Measurements from ENCODE around the gene SLC27A6. TPM values are rescaled to one million over a fixed set of nuclear protein-coding genes. Genes with fewer than 3 reads are reported as not detected.

SLC27A6 gene
- total RNA-seq, 1 experiment from 2014 or later, result 7.9 TPM

DNA sequence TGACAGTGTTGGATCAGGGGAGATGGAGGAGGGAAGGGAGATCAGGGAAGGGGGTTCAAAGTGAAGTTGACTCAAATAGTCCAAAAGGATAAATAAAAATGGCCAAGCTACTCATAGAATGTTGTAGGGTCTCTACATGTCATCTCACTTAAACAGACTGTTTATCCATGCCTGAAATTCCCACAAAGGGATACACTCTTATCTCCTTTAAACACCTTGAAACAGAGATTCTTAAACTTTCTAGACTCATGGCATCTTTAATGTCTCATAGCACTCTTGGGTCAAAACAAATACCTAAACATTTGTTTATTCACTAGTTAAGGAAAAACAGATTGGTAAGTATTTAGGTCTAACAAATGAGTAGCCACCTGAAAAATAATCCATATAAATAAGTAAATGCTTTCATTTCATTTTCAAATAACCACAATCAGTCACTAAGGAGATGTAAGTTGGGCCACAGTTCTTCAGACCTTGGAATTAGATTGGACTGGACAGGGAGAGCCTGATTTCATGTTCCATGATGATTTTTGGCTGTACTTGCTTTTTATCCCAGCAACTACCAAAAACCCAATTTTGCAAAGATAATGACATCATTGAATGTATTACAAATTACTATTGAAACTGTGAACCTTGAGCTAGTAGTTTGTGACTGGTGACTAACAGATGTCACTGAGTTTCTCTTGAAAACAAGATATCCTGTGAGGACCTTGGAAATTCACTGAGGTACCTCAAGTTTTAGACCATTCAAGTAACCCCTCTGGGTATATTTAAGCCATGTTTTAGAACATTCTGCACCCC is 66.8 kb downstream of the SLC27A6 start:
- Histone ChIP-seq H3K4me1 (ENCODE audit: control insufficient read depth in 1 of 2, insufficient read depth in 2 of 2, low read length in 2 of 2) (no peaks in the 10 kb centered on the region), H3K9me2 (ENCODE audit: insufficient read depth) (no peaks in the 10 kb centered on the region), H2AFZ (ENCODE audit: low read depth, low read length, poor library complexity, severe bottlenecking) (no peak overlapping the region), H3K27ac (ENCODE audit: low read depth, low read length) (no peak overlapping the region), H3K27me3 (ENCODE audit: insufficient read depth, low read length) (no peaks in the 10 kb centered on the region), H4K20me1 (ENCODE audit: insufficient read depth) (no peaks in the 10 kb centered on the region), H3K36me3 (ENCODE audit: control insufficient read depth in 1 of 2, insufficient read depth in 2 of 2, low read length in 2 of 2) (no peaks in the 10 kb centered on the region), H3K79me2 (ENCODE audit: insufficient read depth, low read length) (no peaks in the 10 kb centered on the region), H3K9me3 (ENCODE audit: control insufficient read depth in 1 of 2, insufficient read depth in 1 of 2, low read depth in 1 of 2, low read length in 2 of 2) (no peaks in the 10 kb centered on the region), H3K9ac (ENCODE audit: low read length) (no peak overlapping the region), H3K4me2 (ENCODE audit: low read length) (no peak overlapping the region), H3K4me3 (replicated peaks in 1 of 2; ENCODE audit: low read depth in 1 of 2, low read length in 2 of 2) (no peak overlapping the region)
- ChIA-PET RAD21 (ENCODE audit: low non-redundant PET in 1 of 2, low total read pairs in 2 of 2, uncharacterized antibody in 2 of 2, unreplicated experiment in 2 of 2) (no interaction called here), CTCF (no interaction called here), POLR2A (no interaction called here)
- intact Hi-C loops (cut with micrococcal nuclease), result no loop called here
- BruUV-seq (replicated peaks), result no TSS peak
- no peak for DNase-seq (ENCODE audit: low read depth, low spot score)
- TF ChIP-seq, protein P1, sequence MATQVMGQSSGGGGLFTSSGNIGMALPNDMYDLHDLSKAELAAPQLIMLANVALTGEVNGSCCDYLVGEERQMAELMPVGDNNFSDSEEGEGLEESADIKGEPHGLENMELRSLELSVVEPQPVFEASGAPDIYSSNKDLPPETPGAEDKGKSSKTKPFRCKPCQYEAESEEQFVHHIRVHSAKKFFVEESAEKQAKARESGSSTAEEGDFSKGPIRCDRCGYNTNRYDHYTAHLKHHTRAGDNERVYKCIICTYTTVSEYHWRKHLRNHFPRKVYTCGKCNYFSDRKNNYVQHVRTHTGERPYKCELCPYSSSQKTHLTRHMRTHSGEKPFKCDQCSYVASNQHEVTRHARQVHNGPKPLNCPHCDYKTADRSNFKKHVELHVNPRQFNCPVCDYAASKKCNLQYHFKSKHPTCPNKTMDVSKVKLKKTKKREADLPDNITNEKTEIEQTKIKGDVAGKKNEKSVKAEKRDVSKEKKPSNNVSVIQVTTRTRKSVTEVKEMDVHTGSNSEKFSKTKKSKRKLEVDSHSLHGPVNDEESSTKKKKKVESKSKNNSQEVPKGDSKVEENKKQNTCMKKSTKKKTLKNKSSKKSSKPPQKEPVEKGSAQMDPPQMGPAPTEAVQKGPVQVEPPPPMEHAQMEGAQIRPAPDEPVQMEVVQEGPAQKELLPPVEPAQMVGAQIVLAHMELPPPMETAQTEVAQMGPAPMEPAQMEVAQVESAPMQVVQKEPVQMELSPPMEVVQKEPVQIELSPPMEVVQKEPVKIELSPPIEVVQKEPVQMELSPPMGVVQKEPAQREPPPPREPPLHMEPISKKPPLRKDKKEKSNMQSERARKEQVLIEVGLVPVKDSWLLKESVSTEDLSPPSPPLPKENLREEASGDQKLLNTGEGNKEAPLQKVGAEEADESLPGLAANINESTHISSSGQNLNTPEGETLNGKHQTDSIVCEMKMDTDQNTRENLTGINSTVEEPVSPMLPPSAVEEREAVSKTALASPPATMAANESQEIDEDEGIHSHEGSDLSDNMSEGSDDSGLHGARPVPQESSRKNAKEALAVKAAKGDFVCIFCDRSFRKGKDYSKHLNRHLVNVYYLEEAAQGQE (IDR thresholded peaks at IDR 0.05; ENCODE audit: low read depth), result no peak
- no peak for TF ChIP-seq RAD21 (IDR thresholded peaks at IDR 0.05; ENCODE audit: low read depth)
- no peak for TF ChIP-seq POLR2A (IDR thresholded peaks at IDR 0.05; ENCODE audit: borderline replicate concordance, extremely low read depth, insufficient read depth, insufficient read length)
- TF ChIP-seq CBX3 (IDR thresholded peaks at IDR 0.05; ENCODE audit: low read depth), result no peak
- TF ChIP-seq SP1 (IDR thresholded peaks at IDR 0.05; ENCODE audit: low read depth), result no peak
- TF ChIP-seq, protein P2, sequence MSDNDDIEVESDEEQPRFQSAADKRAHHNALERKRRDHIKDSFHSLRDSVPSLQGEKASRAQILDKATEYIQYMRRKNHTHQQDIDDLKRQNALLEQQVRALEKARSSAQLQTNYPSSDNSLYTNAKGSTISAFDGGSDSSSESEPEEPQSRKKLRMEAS (IDR thresholded peaks at IDR 0.05), result no peak
- no peak for TF ChIP-seq TCF7L2 (IDR thresholded peaks at IDR 0.05; ENCODE audit: borderline replicate concordance, extremely low read depth, insufficient read depth, insufficient read length)
- no peak for TF ChIP-seq EGR1 (IDR thresholded peaks at IDR 0.05; ENCODE audit: low read depth)
- no peak for TF ChIP-seq YY1 (IDR thresholded peaks at IDR 0.05; ENCODE audit: extremely low read depth, insufficient replicate concordance, low read depth, low read length)
- TF ChIP-seq, protein P3, sequence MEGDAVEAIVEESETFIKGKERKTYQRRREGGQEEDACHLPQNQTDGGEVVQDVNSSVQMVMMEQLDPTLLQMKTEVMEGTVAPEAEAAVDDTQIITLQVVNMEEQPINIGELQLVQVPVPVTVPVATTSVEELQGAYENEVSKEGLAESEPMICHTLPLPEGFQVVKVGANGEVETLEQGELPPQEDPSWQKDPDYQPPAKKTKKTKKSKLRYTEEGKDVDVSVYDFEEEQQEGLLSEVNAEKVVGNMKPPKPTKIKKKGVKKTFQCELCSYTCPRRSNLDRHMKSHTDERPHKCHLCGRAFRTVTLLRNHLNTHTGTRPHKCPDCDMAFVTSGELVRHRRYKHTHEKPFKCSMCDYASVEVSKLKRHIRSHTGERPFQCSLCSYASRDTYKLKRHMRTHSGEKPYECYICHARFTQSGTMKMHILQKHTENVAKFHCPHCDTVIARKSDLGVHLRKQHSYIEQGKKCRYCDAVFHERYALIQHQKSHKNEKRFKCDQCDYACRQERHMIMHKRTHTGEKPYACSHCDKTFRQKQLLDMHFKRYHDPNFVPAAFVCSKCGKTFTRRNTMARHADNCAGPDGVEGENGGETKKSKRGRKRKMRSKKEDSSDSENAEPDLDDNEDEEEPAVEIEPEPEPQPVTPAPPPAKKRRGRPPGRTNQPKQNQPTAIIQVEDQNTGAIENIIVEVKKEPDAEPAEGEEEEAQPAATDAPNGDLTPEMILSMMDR (IDR thresholded peaks at IDR 0.05 in 2 of 3, conservative IDR thresholded peaks at IDR 0.05 in 1 of 3; ENCODE audit: borderline replicate concordance in 1 of 3, insufficient read depth in 1 of 3, low read depth in 2 of 3, low read length in 2 of 3), result no peak
- TF ChIP-seq JUND (IDR thresholded peaks at IDR 0.05), result no peak
- TF ChIP-seq, protein P4, sequence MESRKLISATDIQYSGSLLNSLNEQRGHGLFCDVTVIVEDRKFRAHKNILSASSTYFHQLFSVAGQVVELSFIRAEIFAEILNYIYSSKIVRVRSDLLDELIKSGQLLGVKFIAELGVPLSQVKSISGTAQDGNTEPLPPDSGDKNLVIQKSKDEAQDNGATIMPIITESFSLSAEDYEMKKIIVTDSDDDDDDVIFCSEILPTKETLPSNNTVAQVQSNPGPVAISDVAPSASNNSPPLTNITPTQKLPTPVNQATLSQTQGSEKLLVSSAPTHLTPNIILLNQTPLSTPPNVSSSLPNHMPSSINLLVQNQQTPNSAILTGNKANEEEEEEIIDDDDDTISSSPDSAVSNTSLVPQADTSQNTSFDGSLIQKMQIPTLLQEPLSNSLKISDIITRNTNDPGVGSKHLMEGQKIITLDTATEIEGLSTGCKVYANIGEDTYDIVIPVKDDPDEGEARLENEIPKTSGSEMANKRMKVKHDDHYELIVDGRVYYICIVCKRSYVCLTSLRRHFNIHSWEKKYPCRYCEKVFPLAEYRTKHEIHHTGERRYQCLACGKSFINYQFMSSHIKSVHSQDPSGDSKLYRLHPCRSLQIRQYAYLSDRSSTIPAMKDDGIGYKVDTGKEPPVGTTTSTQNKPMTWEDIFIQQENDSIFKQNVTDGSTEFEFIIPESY (IDR thresholded peaks at IDR 0.05; ENCODE audit: extremely low read depth, insufficient replicate concordance, low read length), result no peak
- TF ChIP-seq, protein P5, sequence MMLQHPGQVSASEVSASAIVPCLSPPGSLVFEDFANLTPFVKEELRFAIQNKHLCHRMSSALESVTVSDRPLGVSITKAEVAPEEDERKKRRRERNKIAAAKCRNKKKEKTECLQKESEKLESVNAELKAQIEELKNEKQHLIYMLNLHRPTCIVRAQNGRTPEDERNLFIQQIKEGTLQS (IDR thresholded peaks at IDR 0.05), result no peak
- no peak for TF ChIP-seq SIN3A (IDR thresholded peaks at IDR 0.05; ENCODE audit: low read depth)
- TF ChIP-seq FOSL1 (IDR thresholded peaks at IDR 0.05; ENCODE audit: low read depth), result no peak
- no peak for TF ChIP-seq ELF1 (IDR thresholded peaks at IDR 0.05; ENCODE audit: borderline replicate concordance, low read depth)
- no peak for TF ChIP-seq EZH2 (IDR thresholded peaks at IDR 0.05)
- no peak for TF ChIP-seq ZNF274 (IDR thresholded peaks at IDR 0.05; ENCODE audit: low read depth, low read length)
- TF ChIP-seq CEBPB (IDR thresholded peaks at IDR 0.05; ENCODE audit: low read depth), result no peak
- no peak for TF ChIP-seq EZH2phosphoT487 (IDR thresholded peaks at IDR 0.05; ENCODE audit: borderline replicate concordance)
- ATAC-seq, result no peak
